Limb (tissue), 2 donors: Measurements from ENCODE around the gene FTCD.

Source experiments
- DNase-seq, 2 donors: peaks; one replicate each; pipeline ENCODE4 v3.0.0-alpha.2; 2016; ENCODE audit errors: extremely low spot score in 2 of 2

Gene FTCD

GRCh38 chr21:46154155-46154954 lies 1.0 kb downstream of the FTCD start:
- no peak for DNase-seq

GRCh38 chr21:46153247-46154154 lies 1.9 kb downstream of the FTCD start:
- DNase-seq = peak; percentile 32 to 63

- peak in 1 of 2 donors; percentile 34 for DNase-seq
Observed at GRCh38 chr21:46152927-46153246, 2.5 kb downstream of the FTCD start.

- DNase-seq = peak in 1 of 2 donors; percentile 20
Observed at GRCh38 chr21:46151989-46152926, 3.1 kb downstream of the FTCD start.

- DNase-seq = peak in 1 of 2 donors; percentile 32
Observed at GRCh38 chr21:46151261-46151988, 4.0 kb downstream of the FTCD start.

- no peak for DNase-seq
Observed at GRCh38 chr21:46150491-46151121, 4.8 kb downstream of the FTCD start.

GRCh38 chr21:46150073-46150472 lies 5.3 kb downstream of the FTCD start:
- DNase-seq = peak in 1 of 2 donors; percentile 26

GRCh38 chr21:46149205-46149901 lies 6.0 kb downstream of the FTCD start:
- no peak for DNase-seq

GRCh38 chr21:46148106-46148505 lies 7.3 kb downstream of the FTCD start:
- DNase-seq = no peak

- peak in 1 of 2 donors; percentile 26 for DNase-seq
Observed at GRCh38 chr21:46147429-46147828, 8.0 kb downstream of the FTCD start.

GRCh38 chr21:46146856-46147255 lies 8.5 kb downstream of the FTCD start:
- peak in 1 of 2 donors; percentile 22 for DNase-seq

- peak in 1 of 2 donors; percentile 27 for DNase-seq
Observed at GRCh38 chr21:46145840-46146691, 9.3 kb downstream of the FTCD start.

- peak in 1 of 2 donors; percentile 24 for DNase-seq
Observed at GRCh38 chr21:46145159-46145839, 10.1 kb downstream of the FTCD start.

- no peak for DNase-seq
Observed at GRCh38 chr21:46144464-46145070, 10.8 kb downstream of the FTCD start.

GRCh38 chr21:46142582-46143473 lies 12.6 kb downstream of the FTCD start:
- DNase-seq = no peak

- DNase-seq = no peak
Observed at GRCh38 chr21:46141767-46142581, 13.4 kb downstream of the FTCD start.
